Kidney glomerular epithelial cell (primary cell): ENCODE data around the gene RAD1.

Experiments
- DNase-seq: peaks from one replicate; lab custom pipeline; 2025; lab: John Stamatoyannopoulos, UW

The RAD1 gene

GRCh38 chr5:34916518-34916917, 1.2 kb upstream of the RAD1 start:
- no peak for DNase-seq

- DNase-seq = no peak
Observed at GRCh38 chr5:34915856-34916192, 520 bp upstream of the RAD1 start.

DNA sequence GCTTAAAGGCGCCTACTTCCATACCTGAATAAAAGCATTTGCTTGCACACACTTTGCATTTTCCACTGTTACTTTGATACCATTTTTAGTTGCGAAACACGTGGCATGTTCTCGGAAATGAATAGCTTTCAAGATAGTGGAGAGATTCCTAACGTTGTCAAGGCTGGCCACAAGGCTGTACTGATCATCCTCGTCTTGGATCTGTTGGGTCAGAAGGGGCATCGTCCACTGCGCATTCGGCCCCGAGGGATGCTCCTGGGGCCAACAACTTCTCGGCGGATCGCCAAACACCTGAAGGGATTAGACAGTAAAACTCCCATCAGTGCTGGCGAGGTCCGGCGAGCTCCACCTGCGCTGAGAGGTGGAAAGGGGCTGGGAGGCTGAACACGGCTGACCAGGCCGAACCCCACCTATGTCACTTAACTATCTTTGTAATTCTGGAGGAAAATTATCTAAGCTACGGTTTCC, 599 bp downstream of the RAD1 start:
- DNase-seq = no peak

GRCh38 chr5:34913072-34913471, 2.2 kb downstream of the RAD1 start:
- DNase-seq = no peak

GRCh38 chr5:34905564-34905963, 9.7 kb downstream of the RAD1 start:
- peak; percentile 5 for DNase-seq

DNA sequence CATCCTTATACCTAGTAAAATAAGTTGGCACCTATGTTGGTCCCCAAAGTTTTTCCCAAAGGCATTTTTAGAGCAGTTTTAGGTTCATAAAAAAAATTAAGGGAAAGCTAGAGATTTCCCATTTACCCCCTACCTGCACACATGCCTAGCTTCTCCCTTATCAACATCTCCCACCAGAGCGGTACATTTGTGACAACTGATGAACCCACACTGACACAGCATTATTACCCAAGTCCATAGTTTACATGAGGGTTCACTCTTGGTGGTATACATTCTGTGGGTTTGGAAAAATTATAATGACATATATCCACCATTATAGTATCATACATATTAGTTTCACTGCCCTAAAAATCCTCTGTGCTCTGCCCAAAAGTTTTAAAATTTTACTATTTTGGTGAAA, 12.0 kb downstream of the RAD1 start:
- DNase-seq = no peak

- no peak for DNase-seq
Observed at GRCh38 chr5:34900652-34901051, 14.7 kb downstream of the RAD1 start.

DNA sequence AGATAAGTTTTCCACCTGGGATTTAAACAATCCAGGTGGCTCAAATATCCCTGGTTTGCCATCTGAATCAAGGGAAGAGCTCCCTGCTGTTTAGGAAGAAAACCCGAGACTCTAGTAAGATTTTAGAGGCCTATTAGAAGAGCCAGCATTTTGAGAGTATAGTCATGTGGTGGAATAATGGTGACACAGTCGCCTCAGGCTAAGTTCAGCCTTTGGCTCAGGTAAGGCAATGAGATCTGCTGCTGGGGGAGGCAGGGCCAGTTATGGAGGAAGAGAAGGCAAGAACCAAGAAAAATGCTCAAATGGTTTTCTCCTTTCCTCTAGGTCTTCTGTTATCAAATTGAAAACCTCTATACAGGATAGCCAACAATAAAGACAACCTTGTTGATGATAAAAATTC, 16.2 kb downstream of the RAD1 start:
- DNase-seq = no peak

DNA sequence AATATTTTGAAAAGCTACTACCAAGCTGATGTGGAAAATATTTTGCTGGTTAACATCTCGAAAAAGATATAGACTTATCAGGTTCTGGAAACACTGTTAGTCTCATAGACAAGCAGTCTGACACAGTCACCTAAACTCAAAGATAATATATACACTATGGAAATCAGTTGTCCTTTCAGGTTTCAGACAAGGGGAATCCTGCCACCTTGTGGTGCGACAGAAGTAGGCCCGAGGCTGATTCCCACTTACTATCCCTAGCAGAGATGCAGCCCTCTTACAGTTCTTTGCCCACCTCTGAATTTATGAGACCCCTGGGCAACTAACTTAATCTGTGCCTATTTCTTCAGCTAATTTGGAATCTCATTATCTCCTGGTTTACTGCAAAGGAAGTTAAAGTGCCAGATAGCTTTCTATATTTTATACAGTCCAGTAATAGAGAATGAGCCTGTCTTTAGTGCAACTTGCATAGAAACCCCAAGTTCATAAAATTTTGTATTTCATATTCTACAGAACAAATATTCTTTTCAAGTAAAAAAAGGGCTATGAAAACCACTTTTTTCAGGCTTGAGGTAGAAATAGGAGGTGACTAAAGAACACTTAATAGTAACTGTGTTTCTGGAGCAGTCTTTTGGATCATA, 16.9 kb downstream of the RAD1 start:
- peak; percentile 34 for DNase-seq

GRCh38 chr5:34897646-34898045, 17.7 kb downstream of the RAD1 start:
- DNase-seq = no peak

DNA sequence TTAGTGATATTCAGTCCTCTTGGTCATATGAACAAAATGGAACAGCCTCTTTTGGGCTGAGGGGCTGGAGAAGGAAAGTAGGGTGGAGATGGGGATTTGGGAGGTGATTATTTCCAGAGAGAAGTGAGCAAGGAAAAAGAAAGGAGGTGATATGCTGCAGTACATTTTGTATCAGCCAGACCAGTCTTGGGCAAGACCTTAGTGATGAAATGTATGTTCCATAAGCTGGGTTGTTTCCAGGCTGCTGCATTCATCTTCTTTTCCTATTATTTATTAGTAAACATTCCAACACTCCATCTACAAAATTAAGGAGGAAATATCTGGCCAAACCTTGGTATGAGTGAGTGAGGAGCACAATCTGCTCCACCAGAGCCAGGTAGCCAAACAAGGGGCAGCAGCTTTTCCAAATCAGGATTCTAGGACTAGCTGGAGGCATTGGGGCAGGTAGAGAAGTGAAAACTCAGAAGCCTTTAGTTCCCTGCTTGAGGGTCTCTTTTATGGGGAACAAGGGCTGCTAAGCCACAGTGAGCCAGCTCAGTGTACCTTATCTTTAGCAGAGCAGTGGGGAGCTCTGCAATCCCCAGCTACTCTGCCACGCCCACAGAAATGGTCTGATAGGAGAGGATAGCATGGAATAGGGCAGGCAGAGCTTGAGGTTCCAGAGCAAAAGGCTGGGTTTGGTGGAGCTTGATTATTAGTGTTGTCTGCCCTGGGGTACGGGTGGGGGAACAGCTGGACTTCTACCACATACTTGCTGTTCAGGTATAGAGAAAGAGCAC, 19.5 kb downstream of the RAD1 start:
- DNase-seq = no peak

GRCh38 chr5:34894716-34895115, 20.6 kb downstream of the RAD1 start:
- DNase-seq = no peak

- no peak for DNase-seq
Observed at GRCh38 chr5:34892414-34892813, 22.9 kb downstream of the RAD1 start.

GRCh38 chr5:34891981-34892380, 23.3 kb downstream of the RAD1 start:
- no peak for DNase-seq

- no peak for DNase-seq
Observed at GRCh38 chr5:34889394-34889793, 25.9 kb downstream of the RAD1 start.

GRCh38 chr5:34886392-34887119, 28.7 kb downstream of the RAD1 start:
- DNase-seq = peak; percentile 39

DNA sequence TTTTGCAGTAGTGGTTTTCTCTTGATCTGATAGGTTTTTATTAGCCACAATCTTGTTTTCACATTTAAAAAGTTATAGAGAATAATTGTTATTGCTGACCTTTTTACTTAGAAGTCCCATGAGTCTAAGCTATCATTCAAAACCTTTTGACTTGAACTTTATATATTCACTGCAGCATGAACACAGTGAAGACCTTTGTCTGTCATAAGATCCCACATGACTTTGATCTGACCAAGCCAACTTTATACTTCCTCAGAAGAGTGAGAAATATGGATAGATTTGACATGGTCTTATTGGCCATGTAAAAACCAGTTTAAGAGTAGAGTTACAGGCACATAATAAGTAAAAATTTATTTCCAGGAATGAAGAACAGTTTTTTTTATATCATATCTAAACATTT, 34.1 kb downstream of the RAD1 start:
- DNase-seq = no peak

DNA sequence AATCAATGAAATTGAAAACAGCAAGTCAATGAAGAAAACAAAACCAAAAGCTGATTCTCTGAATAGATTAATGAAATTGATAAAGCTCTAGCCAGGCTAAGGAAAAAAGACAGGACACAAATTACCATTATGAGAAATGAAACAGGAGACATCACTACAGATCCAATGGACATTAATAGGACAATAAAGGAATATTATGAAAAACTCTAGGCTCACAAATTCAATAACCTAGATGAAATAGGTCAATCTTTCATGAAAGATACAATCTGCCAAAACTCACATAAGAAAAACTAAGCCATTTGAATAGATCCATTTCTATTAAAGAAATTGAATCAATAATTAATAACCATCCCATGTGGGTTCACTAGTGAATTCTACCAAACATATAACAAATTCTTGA, 39.0 kb downstream of the RAD1 start:
- DNase-seq = no peak

GRCh38 chr5:34870382-34870781, 44.9 kb downstream of the RAD1 start:
- no peak for DNase-seq

- DNase-seq = no peak
Observed at GRCh38 chr5:34869256-34869655, 46.0 kb downstream of the RAD1 start.

GRCh38 chr5:34868791-34869190, 46.5 kb downstream of the RAD1 start:
- no peak for DNase-seq

DNA sequence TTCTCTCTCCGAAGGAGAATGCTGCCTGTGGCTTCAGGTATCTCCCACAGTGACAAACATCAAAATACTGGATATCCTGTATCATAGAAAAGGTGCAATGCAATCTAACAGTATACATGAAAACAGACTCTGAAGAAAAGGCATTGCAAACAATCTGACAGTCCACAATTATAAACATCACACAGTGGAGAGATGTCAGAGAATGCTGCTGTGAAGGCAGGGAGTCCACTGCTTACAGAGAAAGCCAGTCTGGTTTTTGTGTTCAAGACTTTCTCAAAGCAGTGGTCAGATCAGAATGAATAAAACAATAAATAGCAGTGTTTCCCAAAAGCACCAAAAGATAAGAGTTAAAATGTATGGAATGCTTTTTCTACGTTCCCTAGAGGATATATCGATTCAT, 47.6 kb downstream of the RAD1 start:
- DNase-seq = no peak

GRCh38 chr5:34866989-34867471, 48.3 kb downstream of the RAD1 start:
- DNase-seq = no peak
